ENCODE data around the gene BMPR1B.

BMPR1B gene

DNA sequence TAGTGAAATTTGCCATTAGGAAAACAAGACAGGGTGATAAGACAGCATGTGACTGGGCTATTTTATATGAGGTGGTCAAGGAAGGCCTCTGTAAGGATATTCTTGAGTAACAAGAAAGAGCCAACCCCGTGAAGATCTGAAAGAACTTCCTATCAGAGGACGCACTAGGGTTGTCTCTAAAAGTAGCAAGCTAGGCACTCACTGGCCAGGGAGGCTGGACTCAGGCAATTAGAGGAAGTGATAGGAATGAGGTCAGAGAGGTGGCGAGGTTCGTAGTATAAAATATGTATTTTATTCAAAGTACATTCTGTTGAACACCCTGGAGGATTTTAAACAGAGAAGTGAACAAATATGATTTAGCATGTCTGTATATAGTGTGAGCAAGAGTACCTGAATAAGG lies 4.6 kb downstream of the BMPR1B start:
- no peak for DNase-seq (ENCODE audit: low read depth, low spot score)

DNA sequence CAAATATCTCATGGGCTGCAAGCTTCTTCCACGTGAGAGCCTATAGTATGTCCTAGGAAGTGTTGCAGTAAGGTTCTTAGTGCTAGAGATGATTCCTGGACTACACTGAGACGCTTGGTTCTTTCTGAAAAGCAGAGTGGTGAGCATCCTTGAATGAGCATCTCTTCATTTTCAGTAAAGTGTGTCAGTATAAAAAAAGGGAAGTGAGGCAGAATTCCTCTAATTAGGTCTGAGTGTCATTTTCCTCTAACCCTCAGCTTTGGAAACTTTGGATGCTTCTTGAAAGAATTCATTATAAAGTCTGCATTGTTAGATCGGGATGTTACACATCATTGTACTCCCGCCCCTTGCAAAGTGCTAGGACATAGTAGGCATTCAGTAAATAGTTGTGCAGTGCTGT lies 5.2 kb downstream of the BMPR1B start:
- H3K27ac ChIP-seq: no peak overlapping the region
- DNase-seq (ENCODE audit: low read depth, low spot score): no peak

More for the DNA sequence above, 4.6 kb downstream of the BMPR1B start:
- no peak overlapping the region for H3K27ac ChIP-seq

DNA sequence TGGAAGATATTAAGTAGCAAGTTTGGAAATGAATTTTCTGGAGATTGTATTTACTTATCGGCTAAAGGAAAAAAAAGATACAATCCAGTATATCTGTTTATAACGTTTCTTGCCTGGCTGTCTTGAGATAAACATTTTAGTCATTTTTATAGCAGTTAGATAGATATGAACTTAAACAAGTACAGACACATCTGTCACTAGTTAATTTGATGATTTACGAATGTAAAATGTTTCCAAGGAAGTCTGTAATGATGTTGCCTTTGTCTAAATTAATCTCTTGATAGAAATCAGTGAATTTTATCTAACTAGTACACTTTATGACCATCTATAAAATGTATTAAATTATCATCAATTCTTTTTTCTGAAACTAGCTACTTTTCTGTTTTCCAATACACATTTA lies 5.7 kb downstream of the BMPR1B start:
- H3K27ac ChIP-seq: no peak overlapping the region
- DNase-seq (ENCODE audit: low read depth, low spot score): no peak

DNA sequence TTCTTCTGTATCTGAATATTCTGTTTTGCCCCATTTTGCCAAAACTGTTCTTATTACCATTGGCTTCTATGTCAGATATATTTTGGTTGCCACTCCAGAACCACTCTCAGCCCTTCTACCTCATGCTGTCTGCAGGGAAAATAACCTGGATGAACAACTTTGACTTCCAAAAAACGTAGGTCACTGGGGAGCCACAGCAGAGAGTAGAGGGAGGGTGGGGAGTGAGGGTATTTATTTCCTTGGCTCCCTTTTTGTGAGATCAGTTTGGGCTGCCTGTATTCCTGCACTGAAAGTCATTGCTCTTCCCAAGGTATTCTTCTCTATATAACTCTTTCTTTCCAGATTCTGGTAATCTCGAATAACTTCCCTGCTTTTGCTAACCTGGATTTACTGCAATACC lies 6.3 kb downstream of the BMPR1B start:
- no peak for DNase-seq (ENCODE audit: low read depth, low spot score)
- no peak overlapping the region for H3K27ac ChIP-seq

DNA sequence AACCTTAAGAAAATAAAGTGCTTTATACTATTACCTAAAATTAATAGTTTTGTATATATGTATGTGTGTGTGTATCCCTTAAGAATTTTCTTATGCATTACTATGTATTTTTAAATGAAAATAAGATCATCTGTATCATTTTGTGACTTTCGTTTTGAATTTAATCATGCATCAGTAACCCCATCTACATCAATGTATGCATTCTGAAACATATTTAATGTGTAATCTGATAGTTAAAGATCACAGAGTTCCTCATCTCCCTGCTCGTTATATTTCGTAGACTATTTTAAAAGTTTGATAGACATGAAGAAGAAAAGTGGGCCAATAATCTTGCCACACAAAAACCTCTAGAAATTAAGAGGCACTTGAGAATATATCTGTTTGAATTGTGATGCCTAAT lies 7.4 kb downstream of the BMPR1B start:
- no peak for DNase-seq (ENCODE audit: low read depth, low spot score)
- no peak overlapping the region for H3K27ac ChIP-seq

DNA sequence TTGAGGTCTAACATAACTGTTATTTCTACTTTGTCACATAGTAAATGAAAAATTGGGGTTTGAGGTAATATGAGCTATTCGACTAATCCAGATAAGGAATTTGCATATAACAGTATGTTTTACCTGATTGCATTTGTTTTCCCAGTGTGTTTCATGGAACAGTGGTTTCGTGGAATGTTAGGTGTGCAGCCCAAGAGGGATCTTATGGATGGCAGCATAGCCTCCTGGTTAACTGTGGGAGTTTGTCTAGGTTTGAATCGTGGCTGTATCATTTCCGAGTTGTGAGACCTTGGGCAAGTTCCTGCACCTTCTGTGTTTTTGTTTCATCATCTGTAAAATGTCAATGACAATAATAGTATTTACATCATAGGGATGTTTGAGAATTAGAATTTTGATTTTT lies 7.9 kb downstream of the BMPR1B start:
- no peak overlapping the region for H3K27ac ChIP-seq
- DNase-seq (ENCODE audit: low read depth, low spot score): no peak

DNA sequence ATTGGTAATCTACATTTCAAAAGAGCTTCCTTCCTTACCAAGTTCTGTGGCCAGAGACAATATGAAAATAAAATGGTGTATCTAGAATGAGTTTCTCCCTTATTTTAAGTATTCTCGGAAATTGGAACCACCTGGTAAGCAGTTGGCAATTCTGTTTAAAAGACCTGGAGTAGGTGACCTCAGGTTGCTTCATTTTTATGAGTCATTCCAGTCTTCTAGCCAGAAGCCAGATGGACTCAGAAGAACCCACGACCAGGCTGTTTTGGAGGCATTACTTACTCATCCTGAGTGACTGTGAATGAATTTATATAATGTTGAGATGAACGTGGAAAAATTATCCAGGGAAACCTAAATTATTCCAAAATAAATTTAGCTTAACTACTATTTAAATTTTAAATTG lies 9.1 kb downstream of the BMPR1B start:
- H3K27ac ChIP-seq: peak overlapping the region; percentile 41
- peak; percentile 29 for DNase-seq (ENCODE audit: low read depth, low spot score)

DNA sequence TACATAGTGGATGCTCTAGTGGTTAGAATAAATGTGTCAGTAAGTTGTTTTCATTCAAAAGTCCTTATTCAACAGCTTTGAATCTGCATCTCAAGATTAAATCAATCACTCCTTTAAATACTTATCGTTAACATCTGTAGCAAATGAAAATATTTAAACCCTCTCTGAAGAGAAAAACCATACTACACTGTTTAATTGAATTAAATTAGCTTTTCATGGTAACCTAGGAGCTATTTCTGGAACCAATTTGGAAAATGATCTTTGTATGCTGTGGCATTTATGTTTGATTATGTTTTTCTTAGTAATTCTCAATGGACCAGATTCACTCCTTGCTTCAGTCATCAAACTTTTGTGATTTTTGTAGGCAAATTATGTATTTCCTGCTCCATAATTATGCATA lies 9.7 kb downstream of the BMPR1B start:
- H3K27ac ChIP-seq: peak overlapping the region; percentile 41
- no peak for DNase-seq (ENCODE audit: low read depth, low spot score)

DNA sequence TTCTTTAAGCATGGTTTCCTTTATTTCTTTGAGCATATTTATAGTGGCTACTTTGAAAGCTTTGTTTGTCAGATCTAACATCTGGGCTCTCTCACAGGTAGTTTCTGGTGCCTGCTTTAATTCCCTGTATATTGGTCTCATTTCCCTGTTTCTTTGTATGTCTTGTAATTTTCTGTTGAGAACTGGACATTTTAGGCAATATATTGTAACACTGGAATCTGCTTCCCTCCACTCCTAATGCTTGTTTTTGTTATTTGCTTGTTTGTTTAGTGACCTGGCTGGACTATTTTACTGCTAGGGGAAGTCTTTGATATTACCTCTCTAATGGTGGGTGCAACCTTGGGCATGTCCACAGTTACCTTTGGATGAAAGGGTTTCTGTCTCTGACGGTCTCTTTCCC lies 25.0 kb downstream of the BMPR1B start:
- H3K27ac ChIP-seq: no peak overlapping the region
- DNase-seq (ENCODE audit: low read depth, low spot score): no peak

DNA sequence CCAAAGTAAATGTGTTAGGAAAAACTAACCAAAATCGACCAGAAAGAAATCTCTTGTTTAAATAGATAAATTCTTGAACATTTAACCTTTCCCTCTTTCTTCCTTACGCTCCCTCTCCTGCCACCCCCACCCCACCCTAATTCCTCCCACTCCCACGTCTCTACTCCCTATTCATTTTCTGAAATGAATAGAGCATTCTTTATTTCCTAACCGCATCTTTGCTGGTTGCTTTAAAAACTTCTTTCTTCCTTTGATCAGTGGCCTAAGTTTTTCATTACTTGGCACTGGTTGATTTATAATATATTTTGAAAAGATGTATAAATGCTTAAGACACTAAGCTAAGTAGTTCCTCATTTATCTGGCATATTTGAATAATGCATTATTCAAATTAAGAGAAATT lies 33.9 kb downstream of the BMPR1B start:
- no peak for DNase-seq (ENCODE audit: low read depth, low spot score)
- H3K27ac ChIP-seq: no peak overlapping the region

DNA sequence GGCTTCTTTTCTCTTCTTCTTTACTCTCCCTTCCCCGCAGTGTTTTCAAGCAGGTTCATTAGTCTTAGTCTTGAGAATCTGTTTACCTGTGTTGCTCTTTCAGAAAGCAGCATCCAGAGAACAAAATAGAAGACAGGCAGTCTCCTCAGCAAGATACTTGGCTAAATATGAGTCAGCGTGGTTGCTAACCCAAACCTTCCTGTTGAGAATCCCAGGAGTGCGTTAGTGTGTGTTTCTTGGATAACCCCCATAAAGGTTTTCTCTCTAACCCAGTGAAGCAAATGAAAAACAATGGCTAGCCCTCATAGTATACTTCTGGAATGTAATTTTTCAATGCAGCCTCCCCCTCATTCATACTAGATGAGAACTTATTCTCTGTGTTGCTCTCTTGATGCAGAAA lies 41.1 kb downstream of the BMPR1B start:
- no peak overlapping the region for H3K27ac ChIP-seq
- DNase-seq (ENCODE audit: low read depth, low spot score): no peak

DNA sequence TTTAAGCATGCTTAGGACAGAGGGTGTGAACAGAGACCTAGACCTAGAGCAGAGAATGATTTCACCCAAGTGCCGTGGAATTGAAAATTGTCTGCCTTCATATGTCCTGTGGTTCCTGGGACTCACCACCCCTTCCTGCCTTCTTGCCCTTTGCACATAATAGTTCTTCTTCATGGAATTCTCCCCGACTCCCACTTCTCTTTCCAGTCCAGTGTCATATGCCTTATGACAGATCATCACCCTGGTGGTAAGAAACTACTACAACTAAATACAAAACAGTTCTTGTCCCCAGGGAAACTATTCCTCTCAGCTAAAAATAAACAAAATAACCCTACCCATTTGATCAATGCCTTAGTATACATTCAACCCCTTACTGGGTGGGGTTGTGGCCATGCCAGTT lies 43.3 kb downstream of the BMPR1B start:
- no peak for DNase-seq (ENCODE audit: low read depth, low spot score)
- no peak overlapping the region for H3K27ac ChIP-seq

DNA sequence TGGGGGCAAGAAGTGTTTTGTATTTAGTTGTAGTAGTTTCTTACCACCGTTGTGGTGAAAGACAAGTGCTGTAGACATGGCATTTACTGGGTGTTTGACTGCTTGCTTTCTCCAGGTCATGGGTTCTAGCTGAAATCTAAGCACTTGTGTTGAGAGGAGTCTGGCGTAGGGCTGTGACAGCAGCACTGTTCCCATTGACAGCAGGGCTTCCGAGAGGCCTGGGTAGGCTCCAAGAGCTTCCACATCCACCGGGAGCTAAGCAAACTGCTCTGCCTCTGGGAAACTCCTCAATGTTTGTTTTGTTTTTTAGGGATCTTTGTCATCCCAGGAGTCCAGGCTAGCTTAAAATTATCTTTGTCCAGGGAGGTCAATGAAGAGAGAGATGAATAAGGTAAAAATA lies 44.3 kb downstream of the BMPR1B start:
- DNase-seq (ENCODE audit: low read depth, low spot score): no peak
- H3K27ac ChIP-seq: no peak overlapping the region

DNA sequence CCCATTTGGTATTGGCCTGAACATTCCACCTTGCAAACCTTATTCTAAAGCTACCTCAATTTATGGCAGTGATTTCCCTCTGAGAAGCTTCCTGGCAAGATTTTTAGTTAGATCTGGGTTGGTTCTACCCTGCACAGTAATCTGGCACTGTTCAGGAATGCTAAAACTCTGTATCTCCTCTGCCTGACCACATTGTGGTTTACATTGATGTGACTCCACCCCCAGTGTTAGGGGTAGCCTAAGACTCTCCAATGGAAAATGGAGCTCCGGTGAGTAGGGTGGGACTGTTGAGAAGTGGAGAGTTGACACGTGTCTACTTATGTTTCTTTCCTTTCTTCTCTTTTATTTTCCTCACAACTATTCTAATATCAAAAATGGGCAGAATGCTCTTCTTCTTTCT lies 45.4 kb downstream of the BMPR1B start:
- no peak for DNase-seq (ENCODE audit: low read depth, low spot score)
- no peak overlapping the region for H3K27ac ChIP-seq

DNA sequence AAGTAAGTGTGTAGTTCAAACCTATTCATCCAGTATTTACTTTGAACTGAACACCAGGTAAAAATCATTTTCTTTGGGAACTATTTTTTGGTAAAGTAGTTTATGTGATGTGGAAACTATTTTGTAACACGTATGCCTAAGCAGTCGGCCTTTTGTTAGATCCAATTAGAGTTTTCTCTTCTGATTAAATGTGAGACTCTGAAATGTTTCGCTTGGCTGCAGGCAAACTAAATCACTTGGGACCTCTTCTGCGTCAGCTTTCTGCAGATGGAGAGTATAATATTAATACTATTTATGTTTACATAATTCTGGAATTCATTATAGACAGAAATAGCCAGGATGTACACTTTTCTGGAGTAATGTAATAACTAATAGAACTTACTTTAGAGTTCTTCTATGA lies 46.9 kb downstream of the BMPR1B start:
- H3K27ac ChIP-seq: no peak overlapping the region
- DNase-seq (ENCODE audit: low read depth, low spot score): no peak

DNA sequence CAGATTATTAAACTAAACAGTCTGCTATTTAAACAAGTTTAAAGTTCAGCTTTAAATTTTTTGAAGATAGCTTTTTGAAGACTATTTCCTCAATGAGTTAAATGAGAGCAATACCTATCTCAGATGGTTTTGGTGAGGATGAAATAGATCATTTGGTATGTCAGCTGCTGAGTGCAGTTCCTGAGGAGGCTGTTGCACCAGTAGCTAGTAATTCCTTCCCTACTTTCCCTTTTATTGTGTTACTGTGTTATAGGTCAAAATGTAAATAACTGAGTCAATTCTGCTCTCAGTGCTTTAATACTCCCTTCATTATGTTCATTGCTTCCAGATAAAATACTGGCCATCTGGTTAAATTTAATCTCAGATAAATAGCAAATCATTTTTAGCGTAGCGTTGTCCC lies 48.6 kb downstream of the BMPR1B start:
- H3K27ac ChIP-seq: no peak overlapping the region
- no peak for DNase-seq (ENCODE audit: low read depth, low spot score)

DNA sequence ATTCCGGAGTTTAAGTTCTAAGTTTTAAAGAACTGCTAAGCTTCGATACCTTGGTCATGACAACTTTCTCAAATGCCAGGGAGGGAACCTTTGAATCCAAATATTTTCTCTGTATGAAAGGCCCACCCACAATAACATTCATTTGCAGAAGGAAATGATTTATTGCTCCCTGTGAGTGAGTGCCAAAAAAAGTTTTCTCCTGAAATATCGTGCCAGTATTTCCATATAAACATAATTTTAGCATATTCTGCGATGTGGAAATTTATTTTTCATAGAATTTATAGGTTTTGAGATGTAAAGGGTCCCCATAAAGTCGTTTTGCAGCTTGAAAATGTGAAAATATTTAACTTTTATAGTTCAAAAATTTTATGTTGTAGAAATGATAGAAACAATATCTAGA lies 53.9 kb downstream of the BMPR1B start:
- DNase-seq (ENCODE audit: low read depth, low spot score): no peak
- H3K27ac ChIP-seq: no peak overlapping the region

DNA sequence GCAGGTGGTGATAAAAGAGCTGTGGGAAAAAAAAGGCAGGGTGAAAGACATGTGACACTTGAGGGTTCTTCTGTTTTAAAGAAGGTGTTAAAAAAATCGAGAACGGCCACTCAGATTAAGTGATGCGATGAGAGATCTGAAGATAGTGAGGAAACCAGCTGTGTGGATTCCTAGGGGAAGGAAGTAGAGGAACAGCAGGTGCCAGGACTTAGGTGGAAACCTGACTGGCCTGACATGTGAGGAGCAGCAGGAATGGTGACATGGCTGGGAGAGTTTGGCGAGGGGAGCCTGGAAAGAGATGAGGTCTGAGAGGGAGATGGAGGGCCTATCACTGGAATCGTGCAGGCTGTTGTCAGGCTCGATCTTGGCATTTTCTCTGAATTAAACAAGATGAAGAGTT lies 55.5 kb downstream of the BMPR1B start:
- no peak for DNase-seq (ENCODE audit: low read depth, low spot score)
- no peak overlapping the region for H3K27ac ChIP-seq

DNA sequence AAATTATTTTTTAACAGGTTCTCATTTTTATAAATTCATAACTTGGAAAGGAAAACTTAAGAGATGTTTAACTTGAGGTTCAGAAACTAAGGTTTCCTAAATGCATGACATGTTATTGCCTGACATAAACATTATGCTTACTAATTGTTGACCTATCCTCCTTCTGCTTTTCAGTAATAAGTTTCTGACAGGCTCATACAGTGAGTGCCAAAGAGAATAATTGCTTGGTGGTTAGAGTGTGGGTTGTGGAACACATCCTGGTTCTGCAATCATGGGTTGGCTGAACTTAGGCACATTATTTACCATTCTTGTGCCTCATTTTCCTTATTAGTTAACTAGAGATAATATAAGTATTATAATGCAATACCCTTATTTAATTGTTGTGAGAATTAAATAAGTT lies 56.5 kb downstream of the BMPR1B start:
- peak; percentile 16 for DNase-seq (ENCODE audit: low read depth, low spot score)
- no peak overlapping the region for H3K27ac ChIP-seq

DNA sequence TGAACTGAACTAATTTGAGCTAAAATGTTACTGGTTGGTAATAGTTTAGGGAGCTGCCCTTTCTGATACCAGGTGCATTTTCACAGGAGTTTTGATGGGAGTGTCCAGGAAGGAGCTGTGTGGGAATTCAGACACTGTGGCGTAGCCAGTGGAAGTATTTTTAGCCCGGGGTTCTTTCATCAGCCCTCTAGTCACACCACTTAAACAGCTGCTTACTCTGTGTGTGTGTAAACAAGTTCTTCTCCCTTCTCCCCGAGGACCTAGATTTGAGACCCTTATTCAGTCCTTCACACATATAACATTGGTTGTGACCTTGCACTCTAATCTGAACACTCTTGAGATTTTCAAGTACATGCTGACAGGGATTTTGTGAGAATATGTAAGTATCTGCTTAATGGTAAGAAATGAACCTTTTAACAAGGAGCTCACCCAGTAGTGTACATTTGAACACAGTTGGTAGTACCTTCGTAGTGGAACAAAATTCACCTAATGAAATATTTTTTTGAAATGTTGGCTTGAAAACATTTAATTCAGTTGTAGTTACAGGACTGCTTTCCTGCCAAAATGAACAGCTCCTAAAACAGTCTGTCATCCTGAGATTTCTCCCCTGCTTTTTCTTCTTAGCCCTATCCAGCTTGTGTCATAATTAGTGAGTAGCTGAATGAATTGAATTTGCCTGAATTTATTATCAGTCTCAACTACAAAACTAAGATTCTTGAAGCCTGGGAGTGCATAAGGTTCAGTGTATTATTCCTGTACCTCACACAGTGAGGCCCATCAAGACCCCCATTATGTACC lies 61.8 kb downstream of the BMPR1B start:
- DNase-seq (ENCODE audit: low read depth, low spot score): no peak
- H3K27ac ChIP-seq: no peak overlapping the region

DNA sequence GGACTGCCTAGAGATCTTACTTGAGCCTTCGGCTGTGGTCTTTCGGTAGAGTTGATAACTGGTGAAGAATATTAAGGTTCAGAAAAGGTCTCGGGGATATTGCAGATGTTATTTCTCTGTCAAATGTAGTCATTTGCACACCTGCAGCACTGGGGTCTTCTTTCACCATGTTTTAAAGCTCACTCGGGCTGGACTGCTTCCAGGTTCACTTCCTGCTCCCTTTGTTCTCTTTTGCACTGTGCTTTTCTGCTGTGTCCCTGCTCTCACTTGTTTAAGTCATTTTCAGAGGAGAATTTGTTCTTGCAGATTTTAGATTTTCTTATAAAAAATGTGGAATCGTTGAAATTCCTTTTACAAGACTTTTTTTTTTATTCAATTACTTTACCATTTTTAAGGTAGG lies 68.5 kb downstream of the BMPR1B start:
- H3K27ac ChIP-seq: no peak overlapping the region
- DNase-seq (ENCODE audit: low read depth, low spot score): no peak

DNA sequence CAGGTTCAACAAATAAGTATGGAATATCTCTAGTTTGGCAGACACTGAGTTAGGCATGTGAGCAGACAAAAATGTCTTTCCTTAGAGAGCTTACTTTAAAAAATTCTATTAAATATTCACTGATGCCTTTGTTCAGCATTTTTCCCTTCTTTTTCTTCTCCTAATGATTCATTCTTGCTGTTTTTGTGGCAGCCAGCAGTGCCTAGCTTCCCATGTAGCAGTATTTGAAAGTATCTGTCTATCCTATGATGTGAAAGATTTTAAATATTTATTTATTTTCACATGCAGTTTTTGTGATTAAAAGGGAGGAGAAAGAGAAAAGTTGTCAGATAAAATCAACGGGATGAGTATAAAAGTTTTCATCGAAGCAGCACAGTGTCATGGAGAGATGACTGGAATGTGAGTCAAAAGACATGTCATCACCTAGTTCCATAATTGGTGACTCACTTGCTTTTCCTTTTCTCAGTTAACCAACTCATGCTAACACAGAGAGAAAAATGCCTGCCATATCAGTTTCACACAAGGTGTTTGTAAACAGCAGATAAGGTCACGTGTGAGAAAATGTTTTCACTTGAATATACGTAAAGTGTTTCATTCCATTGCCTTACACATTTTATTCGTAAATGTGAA lies 69.8 kb downstream of the BMPR1B start:
- peak; percentile 76 for DNase-seq (ENCODE audit: low read depth, low spot score)

More for the DNA sequence above, 69.8 kb downstream of the BMPR1B start:
- peak overlapping the region; percentile 42 for H3K27ac ChIP-seq

Measured in epithelial cell of prostate (primary cell).